Left lung (tissue), 10 donors: ENCODE results near the gene ERBB3. TPM values are rescaled to one million over a fixed set of nuclear protein-coding genes. Genes with fewer than 3 reads are reported as not detected.

Source experiments
- ATAC-seq: fragments of 200-7000 bp; cut with Tn5 transposase; one replicate; pipeline ENCODE4 v1.9.1; 2020; ENCODE audit warnings: moderate library complexity
- DNase-seq, 4 donors: peaks; one replicate each; pipeline ENCODE4 v3.0.0-alpha.2; 2013 to 2020
- H3K27ac ChIP-seq, 2 donors: fragments of 200-600 bp; sonication (generic) in 1 of 2; one replicate each; pipeline versions ENCODE4 v1.5.0 to v1.8.0; 2020 to 2021
- H3K27me3 ChIP-seq, 2 donors: fragments of 200-600 bp; sonication (generic) in 1 of 2; one replicate each; pipeline versions ENCODE4 v1.5.0 to v1.8.0; 2020 to 2021
- H3K36me3 ChIP-seq, 2 donors: fragments of 200-600 bp; sonication (generic) in 1 of 2; one replicate each; pipeline versions ENCODE4 v1.5.0 to v1.8.0; 2020 to 2021
- H3K4me1 ChIP-seq, 2 donors: fragments of 200-600 bp; one replicate each; pipeline ENCODE4 v1.8.0; 2021
- H3K4me3 ChIP-seq, 2 donors: fragments of 200-600 bp; sonication (generic) in 1 of 2; one replicate each; pipeline versions ENCODE4 v1.5.0 to v1.8.0; 2020 to 2021; ENCODE audit warnings: mild to moderate bottlenecking in 1 of 2
- H3K9me3 ChIP-seq, 2 donors: fragments of 200-600 bp; sonication (generic) in 1 of 2; one replicate each; pipeline versions ENCODE4 v1.5.0 to v1.8.0; 2020 to 2021
- intact Hi-C, 2 donors: fragments of 100-400 bp; cut with DNase I; formaldehyde crosslinking; loops; one replicate each; pipeline versions ENCODE4 v1.11.2 to v1.14.2; 2022
- polyA plus RNA-seq, 6 donors: library from polyadenylated mRNA; unstranded; fragments of 120-200 nt; gene quantifications; one replicate each; pipeline ENCODE4 v1.2.1, GENCODE V29; 2013; ENCODE audit not compliant: insufficient read length in 6 of 6
- total RNA-seq, 2 donors: library from RNA; stranded (reverse); fragmentation: NEBNext Ultra II Directional; extraction: Animal tissue kit (Norgen Biotek cat#: 25700); gene quantifications; one replicate each; pipeline ENCODE4 v1.2.1, GENCODE V29; 2021
- TF ChIP-seq, protein P1 (sequence below), 2 donors: fragments of 200-600 bp; sonication (generic) in 1 of 2; IDR thresholded peaks; one replicate each; pipeline versions ENCODE4 v1.5.0 to v1.8.0; 2021; ENCODE audit warnings: antibody characterized with exemption in 2 of 2
- donor health status: DM: no; HTN: yes; CAD: no.
- donor health status: DM: no; HTN: no; CAD: no.

The ERBB3 gene
- total and polyA plus RNA-seq, 8 donors = 38.6 to 96.1 (median 82.1) TPM

DNA sequence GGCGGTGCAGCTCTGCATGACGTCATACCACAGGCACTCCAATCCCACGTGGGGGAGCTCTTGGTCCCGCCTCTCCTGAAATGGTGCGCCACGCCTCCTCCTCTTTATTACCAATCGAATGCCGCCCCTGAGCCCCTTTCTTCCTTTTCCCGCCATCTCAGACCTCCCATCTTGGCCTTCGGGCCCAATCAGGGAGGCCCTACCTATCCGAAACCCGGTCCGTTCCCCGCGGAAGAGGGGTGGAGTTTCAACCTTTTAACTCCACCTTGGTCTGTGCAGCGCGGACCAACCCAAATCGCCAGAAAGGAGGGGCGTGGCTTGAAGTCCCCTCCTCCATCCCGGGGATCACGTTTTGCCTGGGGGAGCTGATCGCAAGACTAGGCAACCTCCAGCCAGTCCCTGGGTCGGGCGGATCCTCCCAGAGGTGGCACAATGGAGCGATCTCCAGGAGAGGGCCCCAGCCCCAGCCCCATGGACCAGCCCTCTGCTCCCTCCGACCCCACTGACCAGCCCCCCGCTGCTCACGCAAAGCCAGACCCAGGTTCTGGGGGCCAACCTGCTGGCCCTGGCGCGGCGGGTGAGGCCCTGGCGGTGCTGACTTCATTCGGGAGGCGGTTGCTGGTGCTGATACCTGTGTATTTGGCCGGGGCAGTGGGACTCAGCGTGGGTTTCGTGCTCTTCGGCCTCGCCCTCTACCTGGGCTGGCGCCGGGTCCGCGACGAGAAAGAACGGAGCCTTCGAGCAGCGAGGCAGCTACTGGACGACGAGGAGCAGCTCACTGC, 48.1 kb downstream of the ERBB3 start, which contains the start of gene ESYT1:
TSS of gene ESYT1 (plus strand) at position 380 of the 782 bp plus-strand sequence. CDS start at position 433, 53 bp downstream.
- ATAC-seq (peak; percentile 93), DNase-seq (peak; percentile 95 to 100 (median 99))
- H3K4me3 ChIP-seq = peak within 1 kb of the TSS; percentile 77 to 85
- intact Hi-C loops = no loop called here
- H3K27me3 ChIP-seq = no peaks in the 10 kb centered on the region
- peak within 1 kb of the TSS; percentile 84 to 89 for H3K27ac ChIP-seq
- peaks cover 26 to 57% of the 10 kb centered on the region in 2 donors for H3K4me1 ChIP-seq
- H3K9me3 ChIP-seq = no peaks in the 10 kb centered on the region
- H3K36me3 ChIP-seq = peaks cover 0 to 28% of the 10 kb centered on the region in 2 donors
- TF ChIP-seq, protein P1, sequence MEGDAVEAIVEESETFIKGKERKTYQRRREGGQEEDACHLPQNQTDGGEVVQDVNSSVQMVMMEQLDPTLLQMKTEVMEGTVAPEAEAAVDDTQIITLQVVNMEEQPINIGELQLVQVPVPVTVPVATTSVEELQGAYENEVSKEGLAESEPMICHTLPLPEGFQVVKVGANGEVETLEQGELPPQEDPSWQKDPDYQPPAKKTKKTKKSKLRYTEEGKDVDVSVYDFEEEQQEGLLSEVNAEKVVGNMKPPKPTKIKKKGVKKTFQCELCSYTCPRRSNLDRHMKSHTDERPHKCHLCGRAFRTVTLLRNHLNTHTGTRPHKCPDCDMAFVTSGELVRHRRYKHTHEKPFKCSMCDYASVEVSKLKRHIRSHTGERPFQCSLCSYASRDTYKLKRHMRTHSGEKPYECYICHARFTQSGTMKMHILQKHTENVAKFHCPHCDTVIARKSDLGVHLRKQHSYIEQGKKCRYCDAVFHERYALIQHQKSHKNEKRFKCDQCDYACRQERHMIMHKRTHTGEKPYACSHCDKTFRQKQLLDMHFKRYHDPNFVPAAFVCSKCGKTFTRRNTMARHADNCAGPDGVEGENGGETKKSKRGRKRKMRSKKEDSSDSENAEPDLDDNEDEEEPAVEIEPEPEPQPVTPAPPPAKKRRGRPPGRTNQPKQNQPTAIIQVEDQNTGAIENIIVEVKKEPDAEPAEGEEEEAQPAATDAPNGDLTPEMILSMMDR (IDR thresholded peaks at IDR 0.05) = no peak

DNA sequence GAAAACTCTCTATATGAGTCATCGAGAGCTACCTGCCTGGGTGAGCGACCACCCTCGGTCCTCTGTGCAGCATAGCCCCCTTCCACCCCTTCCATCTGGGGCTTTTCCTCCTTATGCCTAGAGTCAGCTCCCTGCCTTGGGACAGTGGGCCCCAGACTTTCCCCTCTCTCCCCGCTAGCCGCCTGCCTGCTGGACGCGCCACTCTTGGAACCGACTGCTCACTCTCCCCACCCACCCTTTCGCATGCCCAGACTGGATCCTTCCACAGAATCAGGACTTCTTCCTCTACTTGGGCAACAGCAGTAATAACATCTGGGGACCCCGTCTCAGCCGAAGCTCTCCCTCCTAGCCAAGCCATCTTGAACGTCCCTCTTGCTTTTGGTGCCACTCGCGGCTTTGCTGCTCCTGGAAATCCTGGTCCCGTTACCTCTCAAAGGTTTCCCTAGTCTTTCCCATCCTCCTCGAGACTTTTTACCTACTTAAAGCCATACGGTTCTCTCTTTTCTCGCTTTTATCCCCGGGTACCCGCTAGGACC, 48.8 kb downstream of the ERBB3 start:
- intact Hi-C loops = no loop called here
- Histone ChIP-seq H3K9me3 (no peaks in the 10 kb centered on the region), H3K4me3 (peak overlapping the region; percentile 77 to 85), H3K4me1 (peaks cover 26 to 54% of the 10 kb centered on the region in 2 donors), H3K27me3 (no peaks in the 10 kb centered on the region), H3K36me3 (peaks cover 0 to 35% of the 10 kb centered on the region in 2 donors), H3K27ac (peak overlapping the region; percentile 84 to 89)
- TF ChIP-seq, protein P1 (IDR thresholded peaks at IDR 0.05) = no peak
- no peak for DNase-seq
- ATAC-seq = peak; percentile 12

DNA sequence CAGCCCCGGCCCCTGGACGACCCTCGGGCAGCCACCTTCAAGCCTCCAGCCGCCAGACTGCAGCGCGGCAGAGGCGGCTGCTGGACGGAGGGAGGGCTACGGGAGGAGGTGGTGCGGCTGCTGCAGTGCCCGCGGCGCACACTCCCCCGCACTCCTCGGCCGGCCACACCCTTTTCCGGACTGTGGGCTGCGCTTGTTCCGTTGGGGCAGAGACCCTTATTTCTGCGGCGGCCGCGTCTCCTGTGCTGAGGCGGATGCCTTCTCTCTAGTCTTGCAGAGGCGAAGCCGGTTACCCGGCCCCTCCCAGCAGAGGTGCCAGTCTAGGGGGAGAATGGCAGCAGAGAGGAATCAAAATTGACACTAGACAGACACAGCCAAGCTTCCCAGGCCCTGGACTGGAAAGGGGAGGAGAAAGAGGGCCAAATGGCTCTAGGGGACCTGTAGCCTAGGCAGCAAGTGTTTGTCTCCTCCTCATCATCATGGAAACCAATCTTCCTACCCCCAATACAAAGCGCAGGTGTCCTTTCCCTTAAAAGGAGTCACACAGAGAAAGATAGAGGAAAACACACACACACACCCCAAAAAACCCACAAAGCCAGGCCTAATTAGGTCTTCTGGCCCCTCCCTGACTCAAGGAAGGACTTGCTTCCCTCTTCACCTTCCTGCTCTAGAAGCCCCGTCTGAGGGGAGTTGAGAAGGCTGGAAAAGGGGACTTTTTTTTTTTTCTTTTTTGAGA, 49.4 kb downstream of the ERBB3 start:
- no peaks in the 10 kb centered on the region for H3K27me3 ChIP-seq
- H3K4me3 ChIP-seq = peak overlapping the region; percentile 77 to 85
- DNase-seq (peak in 3 of 4 donors; percentile 65 to 93 (median 81)), ATAC-seq (peak; percentile 62)
- peaks cover 26 to 48% of the 10 kb centered on the region in 2 donors for H3K4me1 ChIP-seq
- intact Hi-C loops = no loop called here
- no peaks in the 10 kb centered on the region for H3K9me3 ChIP-seq
- H3K27ac ChIP-seq = peak overlapping the region; percentile 84 to 89
- TF ChIP-seq, protein P1 (IDR thresholded peaks at IDR 0.05) = no peak
- H3K36me3 ChIP-seq = peaks cover 0 to 41% of the 10 kb centered on the region in 2 donors

DNA sequence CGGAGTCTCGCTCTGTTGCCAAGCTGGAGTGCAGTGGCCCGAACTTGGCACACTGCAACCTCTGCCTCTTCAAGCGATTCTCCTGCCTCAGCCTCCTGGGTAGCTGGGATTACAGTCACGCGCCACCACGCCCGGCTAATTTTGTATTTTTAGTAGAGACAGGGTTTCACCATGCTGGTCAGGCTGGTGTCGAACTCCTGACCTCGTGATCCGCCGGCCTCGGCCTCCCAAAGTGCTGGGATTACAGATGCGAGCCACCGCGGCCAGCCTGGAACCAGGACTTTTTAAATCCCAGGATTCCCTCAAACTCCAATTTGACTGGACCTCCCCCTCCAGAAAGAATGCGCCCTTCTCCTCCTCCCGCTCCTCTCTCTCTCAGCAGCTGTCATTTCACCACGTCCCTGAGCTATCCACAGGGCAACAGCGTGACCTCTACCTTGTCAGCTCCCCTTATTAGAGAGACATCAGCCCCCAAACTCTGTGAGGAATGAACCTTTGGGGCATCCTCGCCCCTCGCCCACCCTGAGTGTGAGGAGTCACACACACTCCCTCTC, 50.1 kb downstream of the ERBB3 start:
- ATAC-seq (no peak), DNase-seq (no peak)
- no peaks in the 10 kb centered on the region for H3K27me3 ChIP-seq
- TF ChIP-seq, protein P1 (IDR thresholded peaks at IDR 0.05) = no peak
- H3K36me3 ChIP-seq = peaks cover 0 to 48% of the 10 kb centered on the region in 2 donors
- peak overlapping the region; percentile 84 to 89 for H3K27ac ChIP-seq
- intact Hi-C loops = no loop called here
- no peaks in the 10 kb centered on the region for H3K9me3 ChIP-seq
- peak overlapping the region; percentile 77 to 85 for H3K4me3 ChIP-seq
- peaks cover 26 to 47% of the 10 kb centered on the region in 2 donors for H3K4me1 ChIP-seq
